KMS-11 (cell line): ENCODE data around the gene TREML4.

Experiments
- H2AFZ ChIP-seq: fragments of 200-600 bp; sonication (generic); 2 replicates; pipeline ENCODE4 v1.6.1; 2016; ENCODE audit warnings: antibody characterized with exemption, mixed run types, low read depth
- H3K27ac ChIP-seq: fragments of 200-600 bp; sonication (generic); 2 replicates; pipeline ENCODE4 v1.6.1; 2016; ENCODE audit warnings: mild to moderate bottlenecking, mixed run types
- H3K27me3 ChIP-seq: fragments of 200-600 bp; sonication (generic); 2 replicates; pipeline ENCODE4 v1.6.1; 2017; ENCODE audit warnings: mild to moderate bottlenecking, low read depth, mixed run types, moderate library complexity; ENCODE audit not compliant: insufficient read depth
- H3K36me3 ChIP-seq: fragments of 200-600 bp; sonication (generic); 2 replicates; pipeline ENCODE4 v1.6.1; 2017; ENCODE audit warnings: mild to moderate bottlenecking, mixed run types; ENCODE audit not compliant: insufficient read depth
- H3K4me1 ChIP-seq: fragments of 200-600 bp; sonication (generic); 2 replicates; pipeline ENCODE4 v1.6.1; 2016; ENCODE audit warnings: mild to moderate bottlenecking, low read depth, mixed run types; ENCODE audit not compliant: poor library complexity, severe bottlenecking
- H3K4me2 ChIP-seq: fragments of 200-600 bp; sonication (generic); 2 replicates; pipeline ENCODE4 v1.7.0; 2016; ENCODE audit warnings: mild to moderate bottlenecking, mixed run types
- H3K4me3 ChIP-seq: fragments of 200-600 bp; sonication (generic); IDR thresholded peaks from 2 replicates; pipeline ENCODE4 v1.6.1; 2017; ENCODE audit warnings: low read depth, low read length, mixed read lengths; ENCODE audit not compliant: insufficient read depth
- H3K79me2 ChIP-seq: fragments of 200-600 bp; sonication (generic); 2 replicates; pipeline ENCODE4 v1.6.1; 2016; ENCODE audit warnings: low read depth, mixed run types; ENCODE audit not compliant: insufficient read depth
- H3K9ac ChIP-seq: fragments of 200-600 bp; sonication (generic); 2 replicates; pipeline ENCODE4 v1.6.1; 2016; ENCODE audit warnings: mild to moderate bottlenecking, mixed run types
- H4K20me1 ChIP-seq: fragments of 200-600 bp; sonication (generic); 2 replicates; pipeline ENCODE4 v1.6.1; 2016; ENCODE audit warnings: mild to moderate bottlenecking, mixed run types; ENCODE audit not compliant: insufficient read depth
- CTCF ChIP-seq: fragments of 200-600 bp; sonication (generic); conservative IDR thresholded peaks from 2 replicates; pipeline ENCODE4 v1.6.1; 2017; ENCODE audit warnings: low read depth, mild to moderate bottlenecking, antibody characterized with exemption, low read length, moderate library complexity, mixed read lengths

The TREML4 gene

GRCh38 chr6:41284726-41285125 lies 56.6 kb downstream of the TREML4 start:
- no peaks in the 10 kb centered on the region for H3K36me3 ChIP-seq
- H3K27ac ChIP-seq, result no peak overlapping the region
- TF ChIP-seq CTCF, result no peak
- H4K20me1 ChIP-seq, result no peaks in the 10 kb centered on the region
- no peak overlapping the region for H2AFZ ChIP-seq
- no peak overlapping the region for H3K9ac ChIP-seq
- no peaks in the 10 kb centered on the region for H3K27me3 ChIP-seq
- H3K79me2 ChIP-seq, result no peaks in the 10 kb centered on the region
- no peak overlapping the region for H3K4me2 ChIP-seq
- H3K4me3 ChIP-seq, result no peak overlapping the region
- H3K4me1 ChIP-seq, result no peaks in the 10 kb centered on the region

GRCh38 chr6:41286544-41287346 lies 58.6 kb downstream of the TREML4 start, which contains the start of gene TREM1:
Gene TREM1 (minus strand): TSS chr6:41286682. CDS start chr6:41286655, 27 bp downstream.
- Histone ChIP-seq H3K4me3 (no peak within 1 kb of the TSS), H3K4me1 (no peaks in the 10 kb centered on the region), H3K4me2 (no peak within 1 kb of the TSS), H3K36me3 (no peaks in the 10 kb centered on the region), H3K9ac (no peak within 1 kb of the TSS), H3K27me3 (no peaks in the 10 kb centered on the region), H4K20me1 (no peaks in the 10 kb centered on the region), H3K79me2 (no peaks in the 10 kb centered on the region), H3K27ac (no peak within 1 kb of the TSS), H2AFZ (no peak within 1 kb of the TSS)
- no peak for TF ChIP-seq CTCF

GRCh38 chr6:41288030-41288753 lies 60.0 kb downstream of the TREML4 start:
- no peak overlapping the region for H3K27ac ChIP-seq
- no peak overlapping the region for H2AFZ ChIP-seq

More at GRCh38 chr6:41288030-41288753, 60.0 kb downstream of the TREML4 start:
- Histone ChIP-seq H3K4me1 (no peaks in the 10 kb centered on the region), H3K27me3 (no peaks in the 10 kb centered on the region), H3K4me3 (no peak overlapping the region), H3K9ac (no peak overlapping the region), H3K79me2 (no peaks in the 10 kb centered on the region), H3K4me2 (no peak overlapping the region), H4K20me1 (no peaks in the 10 kb centered on the region), H3K36me3 (no peaks in the 10 kb centered on the region)
- TF ChIP-seq CTCF, result no peak
